ENCODE measurements around the gene FBXO28.

GRCh38 chr1:224085421-224086108 is 28.3 kb upstream of the FBXO28 start:
- no peak for TF ChIP-seq CTCF (IDR thresholded peaks at IDR 0.05)
- TF ChIP-seq POLR2A (IDR thresholded peaks at IDR 0.05) = no peak
- no peak for TF ChIP-seq POLR2AphosphoS5 (IDR thresholded peaks at IDR 0.05)
- no peak for TF ChIP-seq EP300 (IDR thresholded peaks at IDR 0.05)
